Transverse colon (tissue), 4 donors: ENCODE results near the gene VAV2. TPM values are rescaled to one million over a fixed set of nuclear protein-coding genes. Genes with fewer than 3 reads are reported as not detected.
A peak's percentile ranks its signal among the peaks of the same experiment; 100 is the strongest.

ENCODE experiments used
- DNase-seq: peaks from one replicate; pipeline ENCODE4 v3.0.0-alpha.2; 2019
- H3K27ac ChIP-seq, 4 donors: fragments of 200-600 bp; sonication (generic); 2 replicates each; pipeline ENCODE4 v1.5.1; 2016 to 2018; ENCODE audit warnings: inconsistent platforms in 4 of 4
- H3K27me3 ChIP-seq: fragments of 200-600 bp; sonication (generic); 2 replicates; pipeline ENCODE4 v1.5.1; 2017; ENCODE audit warnings: inconsistent platforms
- H3K36me3 ChIP-seq, 4 donors: fragments of 200-600 bp; sonication (generic); 2 replicates each; pipeline ENCODE4 v1.5.1; 2017 to 2019; ENCODE audit warnings: inconsistent platforms in 4 of 4
- H3K4me1 ChIP-seq, 4 donors: fragments of 200-600 bp; sonication (generic); 2 replicates each; pipeline ENCODE4 v1.5.1; 2017 to 2020; ENCODE audit warnings: inconsistent platforms in 4 of 4
- H3K4me3 ChIP-seq, 4 donors: fragments of 200-600 bp; sonication (generic); 1 replicate in 1 of 4; 2 replicates in 3 of 4; pipeline versions ENCODE4 v1.5.1 to v1.6.1; 2017 to 2019; ENCODE audit warnings: inconsistent platforms in 4 of 4
- H3K9me3 ChIP-seq, 2 donors: fragments of 200-600 bp; sonication (generic); 2 replicates each; pipeline ENCODE4 v1.5.1; 2017 to 2019; ENCODE audit warnings: inconsistent platforms in 2 of 2
- CTCF ChIP-seq, 5 experiments: fragments of 200-600 bp in 3 of 5; fragments of 450-650 bp in 2 of 5; sonication (generic) in 3 of 5; IDR thresholded peaks; 1 replicate in 2 of 5; 2 replicates in 3 of 5; pipeline ENCODE4 v1.5.1; 2016 to 2017; ENCODE audit warnings: antibody characterized with exemption in 5 of 5, inconsistent platforms in 3 of 5, mild to moderate bottlenecking in 2 of 5, moderate library complexity in 1 of 5
- EP300 ChIP-seq: sonication (generic); formaldehyde crosslinking; IDR thresholded peaks from one replicate; pipeline ENCODE4 v1.6.1; 2017; ENCODE audit warnings: antibody characterized with exemption, low read depth
- POLR2A ChIP-seq: fragments of 450-650 bp; IDR thresholded peaks from one replicate; pipeline ENCODE4 v1.6.1; 2016; ENCODE audit warnings: antibody characterized with exemption, mild to moderate bottlenecking, moderate library complexity
- POLR2AphosphoS5 ChIP-seq, 3 donors: sonication (generic); formaldehyde crosslinking; IDR thresholded peaks; one replicate each; pipeline ENCODE4 v1.6.1; 2016; ENCODE audit warnings: antibody characterized with exemption in 3 of 3
- WGBS, 2 donors: methylation state at CpG; one replicate each; pipeline ENCODE4 v1.1.5; 2018; ENCODE audit warnings: low coverage in 1 of 2; 5-methylcytosine and 5-hydroxymethylcytosine counted together
- in situ Hi-C, 4 donors: fragments of 200-750 bp; cut with MboI; loops; one replicate each; pipeline versions ENCODE4 v1.15.0 to v1.15.1; 2017; ENCODE audit warnings: low sequenced_read_pairs in 3 of 4, low pct_ligation_motif_present in 1 of 4, low pct_unique_long_range_greater_than_20kb in 1 of 4
- intact Hi-C: fragments of 100-400 bp; cut with DNase I; formaldehyde crosslinking; loops from one replicate; pipeline ENCODE4 v1.15.1; 2023; ENCODE audit warnings: low total_unique reads
- total RNA-seq, 4 donors: library from RNA; depleted of rRNA; stranded (reverse); fragments of >200 nt; gene quantifications; one replicate each; pipeline ENCODE4 v1.1.0, GENCODE V29; 2016

Gene VAV2
- total RNA-seq, 4 donors from 2014 or later = 8.2 to 52.4 (median 24.5) TPM

- intact Hi-C loops = no loop called here
- Histone ChIP-seq H3K4me1 (no peaks in the 10 kb centered on the region), H3K4me3 (no peak overlapping the region), H3K27me3 (no peaks in the 10 kb centered on the region), H3K36me3 (peaks cover 0 to 14% (median 0%) of the 10 kb centered on the region in 4 donors), H3K27ac (no peak overlapping the region), H3K9me3 (no peaks in the 10 kb centered on the region)
- 94% methylated on average over 16 of the region's 16 CpGs; no CpG with 5 or more reads in 1 of the 2 donors for WGBS, 2 donors
- no peak for DNase-seq
- in situ Hi-C loops = loop anchor here in 2 of 4 donors (25.0 kb wide), 1 partner anchor 338 kb away; no protein-coding TSS in a partner anchor
- TF ChIP-seq POLR2A (no peak), EP300 (no peak), POLR2AphosphoS5 (IDR thresholded peaks at IDR 0.05) (no peak), CTCF (IDR thresholded peaks at IDR 0.05) (no peak)
Measured at GRCh38 chr9:133774799-133775198, 217.3 kb downstream of the VAV2 start.

GRCh38 chr9:133773889-133774655 lies 218.1 kb downstream of the VAV2 start:
- no peak for TF ChIP-seq POLR2AphosphoS5 (IDR thresholded peaks at IDR 0.05)
- TF ChIP-seq POLR2A = no peak
- no peak for TF ChIP-seq CTCF (IDR thresholded peaks at IDR 0.05)
- no peak for TF ChIP-seq EP300
- Histone ChIP-seq H3K4me3 (no peak overlapping the region), H3K9me3 (no peaks in the 10 kb centered on the region), H3K4me1 (no peaks in the 10 kb centered on the region), H3K27ac (no peak overlapping the region), H3K27me3 (no peaks in the 10 kb centered on the region), H3K36me3 (peaks cover 0 to 14% (median 0%) of the 10 kb centered on the region in 4 donors)
- intact Hi-C loops = no loop called here
- 76 to 97% methylated on average over 3 to 9 of the region's 9 CpGs for WGBS, 2 donors
- no peak for DNase-seq
- in situ Hi-C loops = no loop called here

- in situ Hi-C loops (no loop called here), intact Hi-C loops (no loop called here)
- 94% methylated on average over 7 of the region's 7 CpGs; no CpG with 5 or more reads in 1 of the 2 donors for WGBS, 2 donors
- Histone ChIP-seq H3K4me1 (no peaks in the 10 kb centered on the region), H3K27me3 (no peaks in the 10 kb centered on the region), H3K27ac (no peak overlapping the region), H3K36me3 (peaks cover 0 to 14% (median under 1%) of the 10 kb centered on the region in 4 donors), H3K9me3 (no peaks in the 10 kb centered on the region), H3K4me3 (no peak overlapping the region)
- TF ChIP-seq CTCF (IDR thresholded peaks at IDR 0.05) (no peak), POLR2A (no peak), POLR2AphosphoS5 (IDR thresholded peaks at IDR 0.05) (no peak), EP300 (no peak)
- DNase-seq = no peak
Measured at GRCh38 chr9:133772581-133772980, 219.5 kb downstream of the VAV2 start.

- no peak overlapping the region for H3K27ac ChIP-seq
- H3K9me3 ChIP-seq = peaks cover 0 to 7% of the 10 kb centered on the region in 2 donors
- H3K27me3 ChIP-seq = no peaks in the 10 kb centered on the region
- peak; percentile 3 for DNase-seq
- no peak for TF ChIP-seq POLR2A
- no peak for TF ChIP-seq CTCF (IDR thresholded peaks at IDR 0.05)
- no peak for TF ChIP-seq POLR2AphosphoS5 (IDR thresholded peaks at IDR 0.05)
- TF ChIP-seq EP300 = no peak
- H3K4me3 ChIP-seq = no peak overlapping the region
- H3K36me3 ChIP-seq = peaks cover 0 to 21% (median 5%) of the 10 kb centered on the region in 4 donors
- 88 to 93% methylated on average over 5 to 26 of the region's 26 CpGs for WGBS, 2 donors
- intact Hi-C loops (no loop called here), in situ Hi-C loops (no loop called here)
- no peaks in the 10 kb centered on the region for H3K4me1 ChIP-seq
Measured at GRCh38 chr9:133771486-133772482, 220.3 kb downstream of the VAV2 start.
